ENCODE data around the gene GRIN1. TPM values are rescaled to one million over a fixed set of nuclear protein-coding genes. Genes with fewer than 3 reads are reported as not detected.

GRIN1 gene
- total and polyA plus RNA-seq, 2 of the 13 experiments (the other 11 are each of a cell fraction or from before 2014, with no cell fraction given), result 0.13 TPM; not detected in 1

GRCh38 chr9:137188490-137189296 is 49.7 kb downstream of the GRIN1 start, which contains the start of the genes ANAPC2 and SSNA1 (continued):
- TF ChIP-seq ZNF281 (CRISPR knock-in tag; IDR thresholded peaks at IDR 0.05; ENCODE audit: borderline replicate concordance) (peak; percentile 86), NONO (IDR thresholded peaks at IDR 0.05) (no peak), NONO (CRISPR knock-in tag; conservative IDR thresholded peaks at IDR 0.05) (peak; percentile 99), HOXA7 (CRISPR knock-in tag; IDR thresholded peaks at IDR 0.05) (no peak), ZNF441 (CRISPR knock-in tag; IDR thresholded peaks at IDR 0.05; ENCODE audit: borderline replicate concordance) (peak; percentile 44; the same call in 1 of the 2 replicates), UBTF (CRISPR knock-in tag; IDR thresholded peaks at IDR 0.05) (peak; percentile 90), RFXANK (CRISPR knock-in tag; IDR thresholded peaks at IDR 0.05) (no peak), GATAD2A (CRISPR knock-in tag; IDR thresholded peaks at IDR 0.05) (peak; percentile 49), ZUFSP (CRISPR knock-in tag; IDR thresholded peaks at IDR 0.05; ENCODE audit: borderline replicate concordance) (no peak), ZBTB39 (CRISPR knock-in tag; IDR thresholded peaks at IDR 0.05) (0 out of 2 replicates have a peak, but pooled peaks have one; percentile 23), NR1H2 (CRISPR knock-in tag; IDR thresholded peaks at IDR 0.05; ENCODE audit: borderline replicate concordance, low read depth) (0 out of 2 replicates have a peak, but pooled peaks have one; percentile 50), RBFOX2 (IDR thresholded peaks at IDR 0.05; ENCODE audit: low read depth, low read length) (peak; percentile 93), KLF16 (CRISPR knock-in tag; IDR thresholded peaks at IDR 0.05) (peak in 1 of 2 experiments; percentile 75; a peak in 2 of 4 replicates)

Measured in HepG2 (cell line).